Activated CD8-positive, alpha-beta memory T cell treated with anti-CD3 and anti-CD28 coated beads for 48 hours (primary cell): Measurements from ENCODE around the gene MRPL53.
"Not testable (repeated sequence)": the region's sequence is repeated elsewhere in the genome, so short reads cannot be mapped to it uniquely, and the experiment has no call there.

Source experiments
- DNase-seq, 3 experiments: peaks; one replicate each; pipeline ENCODE4 v3.0.0-alpha.2; 2020; ENCODE audit warnings: low read depth in 2 of 3, low spot score in 2 of 3

MRPL53 gene

GRCh38 chr2:74502720-74503505, 30.4 kb upstream of the MRPL53 start:
- DNase-seq, result peak in 1 of 3 experiments; percentile 52

GRCh38 chr2:74502147-74502719, 29.8 kb upstream of the MRPL53 start:
- DNase-seq, result no peak

GRCh38 chr2:74501335-74502071, 29.0 kb upstream of the MRPL53 start:
- no peak for DNase-seq

GRCh38 chr2:74500578-74500946, 28.1 kb upstream of the MRPL53 start:
- no peak for DNase-seq

GRCh38 chr2:74499940-74500577, 27.6 kb upstream of the MRPL53 start:
- DNase-seq, result no peak

GRCh38 chr2:74499267-74499939, 26.9 kb upstream of the MRPL53 start, which contains the start of gene LBX2:
TSS of gene LBX2 (minus strand) at chr2:74499603. CDS start at chr2:74499537, 66 bp downstream.
- no peak for DNase-seq

- no peak for DNase-seq
Observed at GRCh38 chr2:74498500-74499266, 26.2 kb upstream of the MRPL53 start.

GRCh38 chr2:74497777-74498499, 25.5 kb upstream of the MRPL53 start:
- DNase-seq, result no peak

- DNase-seq, result no peak
Observed at GRCh38 chr2:74496997-74497776, 24.7 kb upstream of the MRPL53 start.

GRCh38 chr2:74495440-74495839, 23.0 kb upstream of the MRPL53 start:
- DNase-seq, result no peak

GRCh38 chr2:74493546-74493945, 21.1 kb upstream of the MRPL53 start:
- DNase-seq, result no peak

- DNase-seq, result no peak
Observed at GRCh38 chr2:74491648-74492544, 19.4 kb upstream of the MRPL53 start.

GRCh38 chr2:74489906-74490305, 17.4 kb upstream of the MRPL53 start:
- no peak for DNase-seq

GRCh38 chr2:74488643-74489481, 16.4 kb upstream of the MRPL53 start:
- no peak for DNase-seq

GRCh38 chr2:74486141-74486540, 13.7 kb upstream of the MRPL53 start:
- no peak for DNase-seq

GRCh38 chr2:74483675-74484164, 11.2 kb upstream of the MRPL53 start:
- DNase-seq, result not testable (repeated sequence)
